Caki2 (cell line): Measurements from ENCODE around the gene CDH15. TPM values are rescaled to one million over a fixed set of nuclear protein-coding genes. Genes with fewer than 3 reads are reported as not detected.
A peak's percentile ranks its signal among the peaks of the same experiment; 100 is the strongest.
"Not testable (repeated sequence)": the region's sequence is repeated elsewhere in the genome, so short reads cannot be mapped to it uniquely, and the experiment has no call there.

Experiments
- DNase-seq: peaks from one replicate; pipeline ENCODE4 v3.0.0-alpha.2; 2015; ENCODE audit warnings: low read depth
- in situ Hi-C: cut with HindIII; loops from 2 replicates; pipeline ENCODE4 v1.10.0; 2016; ENCODE audit warnings: low sequenced_read_pairs, low pct_unique_long_range_greater_than_20kb, mixed read lengths
- total RNA-seq: library from RNA; depleted of rRNA; stranded (reverse); fragments of >200 nt; shearing (Covaris generic); gene quantifications from 2 replicates; pipeline ENCODE4 v1.2.3, GENCODE V29; 2014; ENCODE audit warnings: low replicate concordance; rRNA removed

The CDH15 gene
- total RNA-seq, 1 experiment from 2014 or later, result 0.51 TPM

DNA sequence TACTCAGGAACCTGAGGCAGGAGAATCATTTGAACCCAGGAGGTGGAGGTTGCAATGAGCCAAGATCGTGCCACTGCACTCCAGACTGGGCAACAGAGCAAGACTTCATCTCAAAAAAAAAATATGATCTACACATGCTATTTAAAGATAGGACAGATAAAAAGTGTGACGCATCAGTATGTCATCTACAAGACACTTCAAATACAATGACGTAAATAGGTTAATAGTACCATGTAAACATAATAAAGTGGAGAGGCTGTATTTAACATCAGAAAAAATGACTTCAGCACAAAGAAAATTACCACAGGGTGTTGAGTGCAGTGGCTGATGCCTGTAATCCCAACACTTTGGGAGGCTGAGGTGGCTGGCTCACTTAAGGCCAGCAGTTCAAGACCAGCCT lies 66.2 kb downstream of the CDH15 start:
- in situ Hi-C loops, result no loop called here
- DNase-seq, result no peak

DNA sequence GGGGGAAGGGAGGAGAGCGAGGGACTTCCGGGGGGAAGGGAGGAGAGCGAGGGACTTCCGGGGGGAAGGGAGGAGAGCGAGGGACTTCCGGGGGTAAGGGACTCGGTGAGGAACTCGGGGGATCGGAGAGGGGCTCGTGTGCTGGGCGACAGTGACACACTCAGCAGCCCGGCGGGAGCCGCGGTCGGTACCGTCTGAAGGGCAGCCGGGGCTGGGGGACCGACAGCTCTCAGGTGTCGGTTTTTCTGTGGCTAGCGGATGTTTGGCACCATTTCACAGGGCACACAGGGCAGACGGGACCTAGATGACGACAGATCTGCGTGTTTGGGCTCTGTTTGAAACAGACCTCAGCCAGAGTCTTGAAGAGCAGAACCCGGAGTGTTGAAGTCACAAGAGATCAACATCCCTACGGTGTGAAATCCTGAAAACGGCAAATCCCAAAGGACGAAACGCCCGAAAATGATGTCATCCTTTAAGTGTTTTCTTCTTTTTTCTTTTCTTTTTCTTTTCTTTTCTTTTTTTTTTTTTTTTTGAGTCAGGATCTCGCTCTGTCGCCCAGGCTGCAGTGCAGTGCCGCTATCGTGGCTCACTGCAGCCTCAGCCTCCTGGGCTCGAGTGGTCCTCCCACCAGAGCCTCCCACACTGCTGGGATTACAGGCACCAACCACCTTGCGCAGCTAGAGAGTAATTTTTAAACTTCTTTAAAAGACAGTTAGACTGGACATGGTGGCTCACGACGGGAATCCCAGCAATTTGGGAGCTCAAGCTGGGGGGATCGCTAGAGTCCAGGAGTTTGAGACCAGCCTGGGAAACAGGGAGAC lies 69.8 kb downstream of the CDH15 start:
- DNase-seq, result peak; percentile 78
- in situ Hi-C loops, result no loop called here

DNA sequence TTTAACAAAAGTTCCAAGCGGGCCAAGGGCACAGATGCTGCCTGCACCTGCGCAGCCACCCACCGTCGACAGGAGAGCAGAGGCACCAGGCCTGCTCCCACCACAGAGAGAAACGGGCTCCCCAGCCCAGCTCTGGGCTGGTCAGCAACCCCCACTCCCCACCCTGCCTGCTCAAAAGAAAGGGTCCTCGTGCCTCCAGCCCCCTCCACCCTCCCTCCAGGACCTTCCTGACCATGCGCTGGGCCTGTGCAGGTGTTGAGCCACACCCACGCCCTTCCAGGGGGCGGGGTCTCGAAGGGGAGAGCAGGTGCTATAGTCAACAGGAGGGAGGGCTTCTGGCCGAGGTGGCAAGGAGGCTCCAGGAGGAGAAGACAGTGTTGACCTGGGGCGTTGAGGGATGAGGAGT lies 71.2 kb downstream of the CDH15 start:
- DNase-seq, result no peak
- in situ Hi-C loops, result no loop called here

DNA sequence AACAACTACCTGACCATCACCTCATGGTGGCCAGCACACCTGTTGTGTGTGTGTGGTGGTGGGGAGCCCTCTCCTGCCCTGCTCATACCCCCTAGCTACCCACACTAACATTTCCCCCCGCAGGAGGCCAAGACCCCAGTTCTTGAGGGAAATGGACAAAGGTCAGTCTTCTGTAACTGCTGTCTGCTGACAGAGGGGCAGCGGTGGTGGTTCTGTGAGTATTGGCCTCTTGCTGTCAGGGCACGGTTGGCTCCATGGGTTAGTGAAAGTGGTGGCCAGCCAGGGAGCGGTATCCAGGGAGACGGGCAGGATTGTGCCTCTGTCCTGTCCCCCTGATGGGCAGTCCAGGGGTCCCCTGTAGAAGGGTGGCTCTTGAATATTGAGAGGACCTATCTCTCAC lies 72.1 kb downstream of the CDH15 start:
- in situ Hi-C loops, result no loop called here
- DNase-seq, result no peak

DNA sequence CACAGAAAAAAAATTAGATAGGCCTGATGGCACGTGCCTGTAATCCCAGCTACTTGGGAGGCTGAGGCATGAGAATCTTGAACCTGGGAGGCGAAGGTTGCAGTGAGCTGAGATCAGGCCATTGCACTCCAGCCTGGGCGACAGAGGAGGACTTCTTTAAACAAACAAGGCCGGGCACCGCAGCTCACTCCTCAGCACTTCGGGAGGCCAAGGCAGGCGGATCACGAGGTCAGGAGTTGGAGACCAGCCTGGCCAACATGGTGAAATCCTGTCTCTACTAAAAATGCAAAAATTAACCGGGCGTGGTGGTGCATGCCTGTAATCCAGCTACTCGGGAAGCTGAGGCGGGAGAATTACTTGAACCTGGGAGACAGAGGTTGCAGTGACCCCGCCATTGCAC lies 72.7 kb downstream of the CDH15 start:
- DNase-seq, in situ Hi-C loops: not testable (repeated sequence)

DNA sequence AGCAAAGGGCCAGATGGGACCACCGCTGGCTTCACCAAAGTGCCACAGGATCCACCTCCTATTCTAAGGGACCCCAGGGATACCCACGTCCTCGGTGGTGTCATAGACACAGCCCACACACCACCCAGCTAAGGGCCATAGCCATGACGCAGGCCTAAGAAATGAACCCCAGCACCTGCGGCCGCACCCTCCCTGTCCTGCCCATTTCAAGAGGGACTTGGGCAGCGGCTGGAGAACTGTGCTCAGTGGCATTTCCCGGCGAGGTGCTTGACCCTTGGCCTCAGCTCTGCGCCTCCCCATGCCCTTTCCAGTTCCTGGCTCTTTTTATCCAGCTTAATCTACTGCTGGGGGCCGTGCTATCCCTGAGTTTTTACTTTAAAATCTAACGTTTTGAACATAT lies 73.2 kb downstream of the CDH15 start:
- in situ Hi-C loops, result no loop called here
- DNase-seq, result no peak

Other genes with a start within 250 kb of the CDH15 start
- 0.27 TPM in 1 of 2 replicates, not detected in the other for gene CBFA2T3, start 194.5 kb upstream of the CDH15 start, total RNA-seq
- gene ACSF3, start 77.9 kb upstream of the CDH15 start, total RNA-seq, result 36.5 and 45.4 TPM in 2 replicates
- gene SLC22A31, start 28.8 kb downstream of the CDH15 start, total RNA-seq, result not detected in 2 replicates
- gene ZNF778, start 46.0 kb downstream of the CDH15 start, total RNA-seq, result 8.7 and 14.5 TPM in 2 replicates